Activated T-helper 2 cell treated with anti-CD3 and anti-CD28 coated beads, Interferon-gamma antibody, Interleukin-2, Interleukin-4, amounts not matched to agents 10 μg/mL and 5 μg/mL and 100 μg/mL, durations not matched to agents 14 hours and 24 hours and 36 hours (primary cell): Measurements from ENCODE around the gene HRAS. TPM values are rescaled to one million over a fixed set of nuclear protein-coding genes. Genes with fewer than 3 reads are reported as not detected.

Experiments used
- DNase-seq: peaks from one replicate; pipeline ENCODE4 v3.0.0; 2021; ENCODE audit warnings: low spot score
- H3K27ac Mint-ChIP-seq: one replicate; pipeline ENCODE4 v1.8.0; 2021; ENCODE audit warnings: mixed read lengths
- H3K27me3 Mint-ChIP-seq: one replicate; pipeline ENCODE4 v1.8.0; 2021; ENCODE audit warnings: low read depth, mixed read lengths
- H3K36me3 Mint-ChIP-seq: one replicate; pipeline ENCODE4 v1.8.0; 2021; ENCODE audit warnings: low read depth, mixed read lengths
- H3K4me1 Mint-ChIP-seq: one replicate; pipeline ENCODE4 v1.8.0; 2021; ENCODE audit warnings: low read depth, mixed read lengths
- H3K4me3 Mint-ChIP-seq: one replicate; pipeline ENCODE4 v1.8.0; 2021; ENCODE audit warnings: low read depth, mild to moderate bottlenecking, moderate library complexity, mixed read lengths
- H3K9me3 Mint-ChIP-seq: one replicate; pipeline ENCODE4 v1.8.0; 2021; ENCODE audit warnings: mixed read lengths
- intact Hi-C: fragments of 100-400 bp; cut with micrococcal nuclease; formaldehyde crosslinking; loops from one replicate; pipeline ENCODE4 v1.15.1; 2023
- total RNA-seq: library from RNA; stranded (reverse); gene quantifications from 2 replicates; pipeline ENCODE4 v1.2.3, GENCODE V29; 2022

Gene HRAS
- total RNA-seq, 1 donor from 2014 or later, result 70.5 TPM

DNA sequence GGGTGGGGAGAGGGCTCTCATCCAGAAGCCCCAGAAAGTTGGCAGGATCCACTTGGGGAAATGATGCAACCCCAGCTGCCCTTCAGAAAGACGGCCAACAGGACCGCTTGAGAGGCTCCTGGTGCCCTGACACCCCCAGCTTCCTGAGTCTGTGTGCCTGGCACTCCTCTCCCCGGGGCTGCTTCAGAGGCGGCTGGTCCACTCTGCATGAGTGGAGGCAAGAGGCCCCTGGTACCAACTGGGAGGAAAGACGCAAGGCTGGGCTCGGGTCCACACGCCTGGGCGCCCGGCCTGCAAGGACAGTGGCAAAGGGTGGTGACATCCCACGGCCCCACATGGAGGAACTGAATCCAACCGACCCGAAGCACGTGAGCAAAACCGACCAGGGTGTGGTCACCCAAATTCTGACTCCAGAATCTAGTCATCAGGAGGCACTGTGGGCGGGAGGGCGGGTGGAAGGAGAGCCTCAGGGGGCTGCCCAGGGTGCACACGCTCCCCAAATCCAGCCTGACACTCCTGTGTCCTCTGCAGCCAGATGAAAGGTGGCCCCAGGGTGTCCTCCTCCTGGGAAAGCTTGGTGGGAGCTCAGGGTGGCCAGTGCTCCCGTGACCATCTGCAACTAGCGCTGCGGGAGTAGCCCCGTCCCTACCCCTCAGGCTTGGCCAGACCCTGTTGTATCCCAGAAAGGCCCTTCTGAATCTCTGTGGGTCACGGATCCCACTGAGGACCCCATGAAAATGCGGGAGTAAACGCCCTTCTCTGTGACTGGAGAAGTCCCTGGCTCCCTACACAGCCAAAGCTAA lies 32.0 kb downstream of the HRAS start:
- peaks cover 17% of the 10 kb centered on the region for H3K4me1 Mint-ChIP-seq
- no peak for DNase-seq
- no peaks in the 10 kb centered on the region for H3K9me3 Mint-ChIP-seq
- no peak overlapping the region for H3K27ac Mint-ChIP-seq
- intact Hi-C loops, result no loop called here
- H3K27me3 Mint-ChIP-seq, result no peaks in the 10 kb centered on the region
- H3K4me3 Mint-ChIP-seq, result peak overlapping the region; percentile 51
- H3K36me3 Mint-ChIP-seq, result peaks cover 38% of the 10 kb centered on the region

GRCh38 chr11:502288-503178 lies 32.8 kb downstream of the HRAS start:
- Mint-ChIP-seq H3K27me3 (no peaks in the 10 kb centered on the region), H3K4me1 (peaks cover 16% of the 10 kb centered on the region), H3K9me3 (no peaks in the 10 kb centered on the region), H3K4me3 (no peak overlapping the region), H3K36me3 (peaks cover 42% of the 10 kb centered on the region), H3K27ac (no peak overlapping the region)
- no peak for DNase-seq
- intact Hi-C loops, result no loop called here

DNA sequence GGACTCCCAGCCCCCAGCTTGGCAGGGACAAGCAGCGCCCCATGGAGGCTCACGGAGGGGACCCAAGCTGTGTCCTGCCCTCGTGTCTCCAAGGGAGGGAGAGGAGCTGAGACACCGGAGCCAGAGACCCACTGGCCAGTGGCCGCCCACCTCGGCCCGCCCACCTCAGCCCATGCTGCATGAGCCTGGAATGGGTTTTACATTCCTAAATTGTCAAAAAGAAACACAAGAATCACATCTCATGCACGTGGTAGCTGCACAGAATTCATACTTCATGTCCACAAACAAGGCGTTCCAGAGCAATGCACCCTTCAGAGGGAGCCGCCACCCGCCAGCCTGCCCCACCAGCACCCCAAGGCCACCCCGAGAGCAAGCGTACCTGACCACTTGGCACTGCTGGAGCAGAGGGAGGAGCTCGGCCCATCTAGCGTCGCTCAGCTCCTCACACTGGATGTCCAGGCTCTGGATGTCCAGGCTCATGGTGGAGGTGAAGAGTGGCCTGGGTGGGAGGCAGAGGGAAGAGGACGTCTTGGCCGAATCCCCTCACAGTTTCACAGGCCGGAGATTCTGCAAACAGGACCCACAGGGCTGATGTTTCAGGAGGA lies 33.6 kb downstream of the HRAS start:
- H3K4me3 Mint-ChIP-seq, result no peak overlapping the region
- no peaks in the 10 kb centered on the region for H3K9me3 Mint-ChIP-seq
- H3K36me3 Mint-ChIP-seq, result peaks cover 50% of the 10 kb centered on the region
- H3K27ac Mint-ChIP-seq, result no peak overlapping the region
- no peak for DNase-seq
- intact Hi-C loops, result no loop called here
- no peaks in the 10 kb centered on the region for H3K27me3 Mint-ChIP-seq
- H3K4me1 Mint-ChIP-seq, result peaks cover 18% of the 10 kb centered on the region

GRCh38 chr11:501001-501682 lies 34.2 kb downstream of the HRAS start:
- peak overlapping the region; percentile 17 for H3K27ac Mint-ChIP-seq
- no peaks in the 10 kb centered on the region for H3K27me3 Mint-ChIP-seq
- H3K4me1 Mint-ChIP-seq, result peaks cover 17% of the 10 kb centered on the region
- intact Hi-C loops, result no loop called here
- H3K36me3 Mint-ChIP-seq, result peaks cover 53% of the 10 kb centered on the region
- no peak overlapping the region for H3K4me3 Mint-ChIP-seq
- no peaks in the 10 kb centered on the region for H3K9me3 Mint-ChIP-seq
- DNase-seq, result no peak

DNA sequence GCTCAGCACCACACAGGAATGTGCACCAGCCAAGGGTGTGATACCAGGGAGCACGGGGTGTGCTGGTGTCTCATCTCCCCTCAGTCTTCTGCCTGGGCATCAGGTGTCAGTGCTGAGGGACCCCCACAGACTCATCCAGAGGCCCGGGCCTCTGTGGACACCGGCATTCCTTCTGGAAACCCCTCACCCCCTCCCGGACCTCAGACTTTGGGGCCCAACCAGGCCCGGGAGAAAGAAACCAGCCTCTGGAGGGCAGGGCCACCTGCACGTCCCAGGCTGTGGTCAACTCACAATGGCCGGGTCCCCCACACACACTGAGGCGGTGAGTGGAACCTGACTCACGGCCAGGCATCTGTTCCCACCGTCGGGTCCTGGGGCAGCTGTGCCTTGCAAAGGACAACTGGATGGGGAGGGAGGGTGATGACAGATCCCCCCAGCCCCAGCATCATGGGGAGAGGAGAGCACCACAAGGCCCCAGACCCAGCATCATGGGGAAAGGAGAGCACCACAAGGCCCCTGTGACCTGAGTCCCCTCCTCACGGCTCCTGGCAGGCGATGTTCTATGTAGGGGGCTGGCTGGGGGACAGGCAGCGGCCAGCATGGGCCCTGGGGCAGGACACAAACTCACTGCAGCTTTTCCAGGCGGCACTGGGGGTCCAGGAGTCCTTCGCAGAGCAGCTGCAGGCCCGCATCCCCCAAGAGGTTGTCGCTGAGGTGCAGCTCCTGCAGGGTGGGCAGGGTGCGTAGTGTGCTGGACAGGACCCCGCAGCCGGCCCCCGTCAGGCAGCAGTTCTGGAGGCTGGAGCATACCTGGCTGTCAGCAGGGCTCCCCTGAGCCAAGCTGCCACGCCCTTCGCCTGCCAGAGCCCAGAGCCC lies 35.9 kb downstream of the HRAS start:
- Mint-ChIP-seq H3K4me3 (no peak overlapping the region), H3K27ac (no peak overlapping the region), H3K27me3 (no peaks in the 10 kb centered on the region), H3K36me3 (peaks cover 52% of the 10 kb centered on the region), H3K4me1 (peaks cover 6% of the 10 kb centered on the region), H3K9me3 (no peaks in the 10 kb centered on the region)
- intact Hi-C loops, result no loop called here
- DNase-seq, result no peak

DNA sequence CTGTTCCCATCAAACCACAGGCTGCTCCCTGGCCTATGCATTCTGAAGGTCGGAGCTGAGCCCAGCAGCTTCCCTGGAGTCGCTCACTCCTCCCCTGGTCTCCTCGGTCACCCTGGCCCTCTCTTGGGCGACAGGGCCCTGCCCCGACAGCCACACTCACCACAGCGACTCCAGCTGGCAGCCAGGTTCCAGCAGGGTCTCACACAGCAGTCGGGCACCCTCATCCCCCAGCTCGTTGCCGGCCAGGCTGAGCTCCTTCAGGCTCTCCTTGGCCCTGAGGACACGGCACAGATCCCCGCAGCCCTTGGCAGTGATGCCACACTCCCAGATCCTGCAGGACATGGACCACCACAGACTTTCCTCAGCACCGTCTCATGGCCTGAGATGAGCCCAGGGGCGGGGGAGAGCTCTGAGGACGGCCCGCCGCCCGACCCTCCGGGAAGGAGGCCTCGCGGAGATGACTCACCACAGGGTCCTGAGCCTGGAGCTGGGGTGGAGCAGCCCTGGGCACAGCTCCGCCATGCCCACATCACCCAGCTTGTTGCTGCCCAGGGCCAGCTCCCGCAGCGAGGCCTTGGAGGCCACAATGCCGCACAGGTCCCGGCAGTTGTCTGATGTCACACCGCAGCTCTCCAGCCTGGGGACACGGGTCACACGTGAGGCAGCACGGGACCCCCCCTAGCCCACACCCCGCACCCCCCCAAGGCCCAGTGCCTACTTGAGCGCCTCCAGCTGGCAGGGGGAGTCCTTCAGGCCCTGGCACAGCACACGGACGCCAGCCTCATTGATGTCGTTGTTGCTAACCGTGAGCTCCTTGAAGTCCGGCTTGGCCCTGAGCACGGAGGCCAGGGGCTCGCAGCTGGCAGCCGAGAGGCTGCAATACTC lies 36.8 kb downstream of the HRAS start:
- Mint-ChIP-seq H3K9me3 (no peaks in the 10 kb centered on the region), H3K27me3 (no peaks in the 10 kb centered on the region), H3K27ac (no peak overlapping the region), H3K4me3 (no peak overlapping the region), H3K4me1 (peaks cover 3% of the 10 kb centered on the region), H3K36me3 (peaks cover 52% of the 10 kb centered on the region)
- no peak for DNase-seq
- intact Hi-C loops, result no loop called here

- H3K9me3 Mint-ChIP-seq, result no peaks in the 10 kb centered on the region
- no peaks in the 10 kb centered on the region for H3K27me3 Mint-ChIP-seq
- peaks cover 3% of the 10 kb centered on the region for H3K4me1 Mint-ChIP-seq
- H3K36me3 Mint-ChIP-seq, result peaks cover 52% of the 10 kb centered on the region
- no peak for DNase-seq
- H3K27ac Mint-ChIP-seq, result peak overlapping the region; percentile 42
- H3K4me3 Mint-ChIP-seq, result no peak overlapping the region
- intact Hi-C loops, result no loop called here
Measured at GRCh38 chr11:497565-498296, 37.6 kb downstream of the HRAS start.

- H3K36me3 Mint-ChIP-seq, result peaks cover 52% of the 10 kb centered on the region
- intact Hi-C loops, result no loop called here
- no peak for DNase-seq
- no peak overlapping the region for H3K4me3 Mint-ChIP-seq
- H3K9me3 Mint-ChIP-seq, result no peaks in the 10 kb centered on the region
- peaks cover 3% of the 10 kb centered on the region for H3K4me1 Mint-ChIP-seq
- H3K27me3 Mint-ChIP-seq, result no peaks in the 10 kb centered on the region
- H3K27ac Mint-ChIP-seq, result peak overlapping the region; percentile 60
Measured at GRCh38 chr11:496834-497564, 38.4 kb downstream of the HRAS start.

DNA sequence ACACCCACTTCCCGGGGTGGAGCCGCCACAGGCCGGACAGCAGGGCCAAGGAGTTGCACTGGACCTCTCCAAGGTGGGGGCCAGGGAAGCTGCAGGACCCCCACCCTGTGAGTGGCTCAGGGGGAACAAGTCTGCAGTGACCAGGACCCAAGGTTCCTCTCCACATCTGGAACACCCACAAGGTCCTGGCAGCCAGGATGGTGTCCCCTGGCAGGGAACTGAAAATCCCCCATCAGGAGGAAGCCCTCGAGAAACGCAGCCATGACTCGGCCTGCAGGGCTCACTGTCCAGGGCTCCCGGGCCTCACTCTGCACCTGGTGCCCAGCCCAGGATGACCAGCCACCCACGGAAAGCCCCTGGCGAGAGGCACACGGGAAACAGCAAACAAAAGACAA lies 39.8 kb downstream of the HRAS start:
- H3K9me3 Mint-ChIP-seq, result no peaks in the 10 kb centered on the region
- H3K4me3 Mint-ChIP-seq, result no peak overlapping the region
- intact Hi-C loops, result no loop called here
- H3K36me3 Mint-ChIP-seq, result peaks cover 40% of the 10 kb centered on the region
- peaks cover 3% of the 10 kb centered on the region for H3K4me1 Mint-ChIP-seq
- no peak overlapping the region for H3K27ac Mint-ChIP-seq
- no peaks in the 10 kb centered on the region for H3K27me3 Mint-ChIP-seq
- DNase-seq, result no peak

- Mint-ChIP-seq H3K27ac (no peak overlapping the region), H3K27me3 (no peaks in the 10 kb centered on the region), H3K4me1 (peaks cover 3% of the 10 kb centered on the region), H3K9me3 (no peaks in the 10 kb centered on the region), H3K36me3 (peaks cover 37% of the 10 kb centered on the region), H3K4me3 (no peak overlapping the region)
- no peak for DNase-seq
- intact Hi-C loops, result no loop called here
Measured at GRCh38 chr11:494761-495536, 40.4 kb downstream of the HRAS start.
